Upper lobe of right lung (tissue), 1 donor: ENCODE data around the gene GPC5. TPM values are rescaled to one million over a fixed set of nuclear protein-coding genes. Genes with fewer than 3 reads are reported as not detected.

Source experiments
- ATAC-seq: fragments of 200-7000 bp; cut with Tn5 transposase; one replicate; pipeline ENCODE4 v1.9.1; 2020; ENCODE audit warnings: mild to moderate bottlenecking, moderate library complexity
- DNase-seq: peaks from one replicate; pipeline ENCODE4 v3.0.0-alpha.2; 2020
- H3K27ac ChIP-seq: fragments of 200-600 bp; one replicate; pipeline ENCODE4 v1.8.0; 2022
- H3K27me3 ChIP-seq: fragments of 200-600 bp; one replicate; pipeline ENCODE4 v1.8.0; 2022; ENCODE audit warnings: mild to moderate bottlenecking
- H3K36me3 ChIP-seq: fragments of 200-600 bp; one replicate; pipeline ENCODE4 v1.8.0; 2022
- H3K4me1 ChIP-seq: fragments of 200-600 bp; one replicate; pipeline ENCODE4 v1.8.0; 2022
- H3K4me3 ChIP-seq: fragments of 200-600 bp; one replicate; pipeline ENCODE4 v1.8.0; 2022; ENCODE audit warnings: mild to moderate bottlenecking
- H3K9me3 ChIP-seq: fragments of 200-600 bp; one replicate; pipeline ENCODE4 v1.8.0; 2022
- CTCF ChIP-seq: fragments of 200-600 bp; IDR thresholded peaks from one replicate; pipeline ENCODE4 v1.8.0; 2022; ENCODE audit warnings: antibody characterized with exemption
- intact Hi-C: fragments of 100-400 bp; cut with DNase I; formaldehyde crosslinking; loops from one replicate; pipeline ENCODE4 v1.11.0; 2022
- total RNA-seq: library from RNA; stranded (reverse); fragmentation: NEBNext Ultra II Directional; extraction: Animal tissue kit (Norgen Biotek cat#: 25700); gene quantifications from one replicate; pipeline ENCODE4 v1.2.1, GENCODE V29; 2021
- donor health status: DM: no; HTN: yes; CAD: no; lungs with severe emphysema.

GPC5 gene
- total RNA-seq, 1 donor from 2014 or later: 8.1 TPM

GRCh38 chr13:91724591-91724990 lies 326.2 kb downstream of the GPC5 start:
- intact Hi-C loops: no loop called here
- ATAC-seq (no peak), DNase-seq (no peak)
- Histone ChIP-seq H3K9me3 (no peaks in the 10 kb centered on the region), H3K4me1 (no peaks in the 10 kb centered on the region), H3K36me3 (no peaks in the 10 kb centered on the region), H3K27ac (no peak overlapping the region), H3K27me3 (no peaks in the 10 kb centered on the region), H3K4me3 (no peak overlapping the region)
- TF ChIP-seq CTCF: no peak

- no peak for TF ChIP-seq CTCF
- H3K36me3 ChIP-seq: no peaks in the 10 kb centered on the region
- no peaks in the 10 kb centered on the region for H3K27me3 ChIP-seq
- H3K9me3 ChIP-seq: no peaks in the 10 kb centered on the region
- no peak for ATAC-seq
- no peak overlapping the region for H3K27ac ChIP-seq
- DNase-seq: no peak
- intact Hi-C loops: no loop called here
- H3K4me3 ChIP-seq: no peak overlapping the region
- H3K4me1 ChIP-seq: no peaks in the 10 kb centered on the region
Observed at GRCh38 chr13:91725646-91726045, 327.2 kb downstream of the GPC5 start.

- DNase-seq (no peak), ATAC-seq (no peak)
- H3K4me3 ChIP-seq: no peak overlapping the region
- H3K27me3 ChIP-seq: no peaks in the 10 kb centered on the region
- intact Hi-C loops: no loop called here
- H3K27ac ChIP-seq: no peak overlapping the region
- H3K36me3 ChIP-seq: no peaks in the 10 kb centered on the region
- TF ChIP-seq CTCF: no peak
- no peaks in the 10 kb centered on the region for H3K9me3 ChIP-seq
- no peaks in the 10 kb centered on the region for H3K4me1 ChIP-seq
Observed at GRCh38 chr13:91726671-91727070, 328.2 kb downstream of the GPC5 start.

GRCh38 chr13:91729859-91730258 lies 331.4 kb downstream of the GPC5 start:
- DNase-seq: no peak
- H3K27me3 ChIP-seq: no peaks in the 10 kb centered on the region
- no peak for TF ChIP-seq CTCF
- no peaks in the 10 kb centered on the region for H3K4me1 ChIP-seq
- H3K36me3 ChIP-seq: no peaks in the 10 kb centered on the region
- no peak overlapping the region for H3K27ac ChIP-seq
- intact Hi-C loops: no loop called here
- no peak overlapping the region for H3K4me3 ChIP-seq
- ATAC-seq: no peak
- H3K9me3 ChIP-seq: no peaks in the 10 kb centered on the region

GRCh38 chr13:91739751-91740150 lies 341.3 kb downstream of the GPC5 start:
- no peak overlapping the region for H3K4me3 ChIP-seq
- intact Hi-C loops: no loop called here

More at GRCh38 chr13:91739751-91740150, 341.3 kb downstream of the GPC5 start:
- H3K27me3 ChIP-seq: no peaks in the 10 kb centered on the region
- no peaks in the 10 kb centered on the region for H3K36me3 ChIP-seq
- H3K4me1 ChIP-seq: no peaks in the 10 kb centered on the region
- no peak for TF ChIP-seq CTCF
- DNase-seq: no peak
- no peak for ATAC-seq
- H3K27ac ChIP-seq: no peak overlapping the region
- H3K9me3 ChIP-seq: no peaks in the 10 kb centered on the region
